Memory B cell (primary cell): Measurements from ENCODE around the gene CFAP100.

Experiments
- ATAC-seq: fragments of 150-1000 bp; cut with Tn5 transposase; 2 replicates; pipeline ENCODE4 v1.10.0; 2021; ENCODE audit warnings: low read depth, mild to moderate bottlenecking, moderate library complexity
- DNase-seq, 2 donors: peaks; one replicate each; pipeline ENCODE4 v3.0.0; 2022; ENCODE audit warnings: low spot score in 2 of 2
- H3K27ac Mint-ChIP-seq: one replicate; pipeline ENCODE4 v1.8.0; 2022; ENCODE audit warnings: mild to moderate bottlenecking, moderate library complexity, mixed read lengths
- H3K27me3 Mint-ChIP-seq: one replicate; pipeline ENCODE4 v1.8.0; 2022; ENCODE audit warnings: mixed read lengths
- H3K36me3 Mint-ChIP-seq: one replicate; pipeline ENCODE4 v1.8.0; 2022; ENCODE audit warnings: mild to moderate bottlenecking, mixed read lengths
- H3K4me1 Mint-ChIP-seq: one replicate; pipeline ENCODE4 v1.8.0; 2022; ENCODE audit warnings: mixed read lengths
- H3K4me3 Mint-ChIP-seq: one replicate; pipeline ENCODE4 v1.8.0; 2022; ENCODE audit warnings: mild to moderate bottlenecking, moderate library complexity, mixed read lengths
- H3K9me3 Mint-ChIP-seq: one replicate; pipeline ENCODE4 v1.8.0; 2022; ENCODE audit warnings: mixed read lengths

Gene CFAP100

DNA sequence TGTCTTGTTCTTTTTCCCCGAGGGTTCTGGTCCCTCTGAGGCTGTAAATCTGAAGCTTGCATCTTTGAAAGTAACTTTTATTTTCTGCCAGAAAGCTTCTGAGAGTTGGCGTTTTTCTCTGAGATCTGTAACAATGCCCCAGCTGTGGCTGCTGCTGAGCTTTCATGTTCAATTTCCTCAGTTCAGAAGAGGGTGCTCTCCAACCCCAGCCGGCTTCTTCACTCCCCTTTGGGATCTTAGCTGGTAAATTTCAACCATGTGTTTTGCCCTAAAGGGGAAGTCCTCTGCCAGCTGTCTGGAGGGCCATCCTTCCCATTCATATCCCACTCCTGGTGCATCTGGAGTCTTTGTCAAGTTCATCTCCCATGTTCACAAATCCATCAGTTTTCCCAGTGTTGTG lies 18.3 kb upstream of the CFAP100 start:
- Mint-ChIP-seq H3K36me3 (no peaks in the 10 kb centered on the region), H3K4me3 (no peak overlapping the region), H3K27ac (no peak overlapping the region), H3K9me3 (no peaks in the 10 kb centered on the region), H3K27me3 (peaks cover 18% of the 10 kb centered on the region), H3K4me1 (no peaks in the 10 kb centered on the region)
- DNase-seq (no peak), ATAC-seq (no peak)

DNA sequence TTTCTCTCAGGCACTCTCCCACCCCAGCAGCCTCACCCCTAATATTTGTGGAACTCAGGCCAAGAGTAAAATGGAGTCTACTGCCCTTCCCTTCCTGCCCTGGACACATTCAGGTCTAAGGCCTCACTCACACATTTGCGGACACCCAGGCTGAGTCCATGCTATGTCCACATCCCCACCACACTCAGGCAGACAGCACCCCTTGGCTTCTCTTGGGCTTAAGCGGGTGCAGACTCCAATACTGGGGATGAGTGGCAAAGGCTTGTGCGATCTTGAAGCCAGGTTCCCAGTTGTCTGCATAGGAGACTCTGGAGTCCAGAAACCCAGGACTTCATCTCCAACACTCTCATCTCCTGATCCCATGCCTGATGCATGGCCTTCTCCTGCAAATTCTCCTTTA lies 17.5 kb upstream of the CFAP100 start:
- DNase-seq (no peak), ATAC-seq (no peak)
- no peak overlapping the region for H3K27ac Mint-ChIP-seq
- H3K36me3 Mint-ChIP-seq, result no peaks in the 10 kb centered on the region
- H3K9me3 Mint-ChIP-seq, result no peaks in the 10 kb centered on the region
- H3K4me3 Mint-ChIP-seq, result no peak overlapping the region
- no peaks in the 10 kb centered on the region for H3K4me1 Mint-ChIP-seq
- peaks cover 13% of the 10 kb centered on the region for H3K27me3 Mint-ChIP-seq

- Mint-ChIP-seq H3K36me3 (no peaks in the 10 kb centered on the region), H3K4me3 (no peak overlapping the region), H3K9me3 (no peaks in the 10 kb centered on the region), H3K27ac (no peak overlapping the region), H3K4me1 (no peaks in the 10 kb centered on the region), H3K27me3 (peaks cover 15% of the 10 kb centered on the region)
- ATAC-seq, result no peak
- DNase-seq, result no peak
Measured at GRCh38 chr3:126378341-126378751, 16.4 kb upstream of the CFAP100 start.

DNA sequence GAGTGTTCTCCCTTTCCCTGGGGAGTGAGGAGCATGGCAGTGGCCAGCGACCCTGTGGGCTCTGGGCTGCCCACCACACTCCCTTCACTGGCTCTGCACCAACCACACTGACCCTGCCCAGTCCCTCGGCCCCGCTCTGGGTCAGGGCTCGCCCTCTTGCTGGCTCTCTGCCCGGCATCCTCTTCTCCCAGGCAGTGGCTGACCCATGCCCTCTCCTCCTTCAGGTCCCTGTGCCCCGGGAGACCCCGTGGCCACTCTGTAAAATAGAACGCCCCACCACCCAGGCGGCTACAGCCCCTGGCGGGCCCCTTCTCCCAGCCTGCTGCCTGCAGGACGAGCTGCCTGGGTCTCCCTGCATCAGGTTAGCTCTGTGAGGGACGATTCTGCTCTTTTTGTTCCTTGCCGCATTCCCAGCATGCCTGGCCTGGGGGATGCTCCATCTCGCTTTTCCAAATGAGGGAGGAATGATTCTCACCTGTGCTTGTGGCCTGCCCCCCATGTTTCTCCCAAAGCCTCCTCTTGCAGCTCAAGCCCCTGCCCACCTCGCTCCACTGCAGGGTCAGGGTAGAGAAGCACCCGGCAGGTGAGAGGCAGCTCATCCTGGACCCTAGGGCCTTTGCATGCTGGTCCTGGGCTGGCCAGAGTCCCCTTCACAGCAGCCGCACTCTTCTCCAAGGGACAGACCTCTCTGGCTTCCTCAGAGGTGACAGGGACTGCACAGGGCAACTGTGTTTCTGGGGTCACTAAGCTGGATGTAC lies 14.5 kb upstream of the CFAP100 start:
- Mint-ChIP-seq H3K36me3 (no peaks in the 10 kb centered on the region), H3K27me3 (peaks cover 18% of the 10 kb centered on the region), H3K27ac (no peak overlapping the region), H3K4me1 (no peaks in the 10 kb centered on the region), H3K9me3 (no peaks in the 10 kb centered on the region), H3K4me3 (no peak overlapping the region)
- ATAC-seq, result no peak
- no peak for DNase-seq

GRCh38 chr3:126381966-126382365 lies 12.7 kb upstream of the CFAP100 start:
- H3K9me3 Mint-ChIP-seq, result no peaks in the 10 kb centered on the region
- H3K27ac Mint-ChIP-seq, result no peak overlapping the region
- H3K4me3 Mint-ChIP-seq, result no peak overlapping the region
- no peak for DNase-seq
- peaks cover 23% of the 10 kb centered on the region for H3K27me3 Mint-ChIP-seq
- no peak for ATAC-seq
- H3K36me3 Mint-ChIP-seq, result no peaks in the 10 kb centered on the region
- H3K4me1 Mint-ChIP-seq, result no peaks in the 10 kb centered on the region

- Mint-ChIP-seq H3K27me3 (peaks cover 26% of the 10 kb centered on the region), H3K4me1 (peaks cover 9% of the 10 kb centered on the region), H3K27ac (peak overlapping the region; percentile 15), H3K9me3 (no peaks in the 10 kb centered on the region), H3K36me3 (no peaks in the 10 kb centered on the region), H3K4me3 (peak overlapping the region; percentile 57)
- ATAC-seq (peak; percentile 92), DNase-seq (peak; percentile 55 to 56)
Measured at GRCh38 chr3:126389112-126389793, 5.5 kb upstream of the CFAP100 start.

GRCh38 chr3:126389794-126390146 lies 4.9 kb upstream of the CFAP100 start:
- Mint-ChIP-seq H3K9me3 (no peaks in the 10 kb centered on the region), H3K4me1 (peaks cover 9% of the 10 kb centered on the region), H3K27me3 (peaks cover 24% of the 10 kb centered on the region), H3K4me3 (peak overlapping the region; percentile 57), H3K36me3 (no peaks in the 10 kb centered on the region), H3K27ac (peak overlapping the region; percentile 15)
- DNase-seq, result no peak
- ATAC-seq, result no peak

- H3K4me3 Mint-ChIP-seq, result no peak overlapping the region
- ATAC-seq, result no peak
- H3K4me1 Mint-ChIP-seq, result peaks cover 9% of the 10 kb centered on the region
- no peak for DNase-seq
- H3K27ac Mint-ChIP-seq, result no peak overlapping the region
- H3K27me3 Mint-ChIP-seq, result peaks cover 22% of the 10 kb centered on the region
- H3K36me3 Mint-ChIP-seq, result no peaks in the 10 kb centered on the region
- H3K9me3 Mint-ChIP-seq, result no peaks in the 10 kb centered on the region
Measured at GRCh38 chr3:126390201-126390600, 4.5 kb upstream of the CFAP100 start.

- ATAC-seq (no peak), DNase-seq (no peak)
- H3K9me3 Mint-ChIP-seq, result no peaks in the 10 kb centered on the region
- peaks cover 9% of the 10 kb centered on the region for H3K4me1 Mint-ChIP-seq
- H3K27ac Mint-ChIP-seq, result no peak overlapping the region
- no peak overlapping the region for H3K4me3 Mint-ChIP-seq
- H3K36me3 Mint-ChIP-seq, result no peaks in the 10 kb centered on the region
- H3K27me3 Mint-ChIP-seq, result peaks cover 22% of the 10 kb centered on the region
Measured at GRCh38 chr3:126390751-126391150, 4.0 kb upstream of the CFAP100 start.

- peaks cover 9% of the 10 kb centered on the region for H3K4me1 Mint-ChIP-seq
- no peak for ATAC-seq
- no peak overlapping the region for H3K4me3 Mint-ChIP-seq
- no peak for DNase-seq
- H3K27ac Mint-ChIP-seq, result no peak overlapping the region
- peaks cover 20% of the 10 kb centered on the region for H3K27me3 Mint-ChIP-seq
- H3K9me3 Mint-ChIP-seq, result no peaks in the 10 kb centered on the region
- no peaks in the 10 kb centered on the region for H3K36me3 Mint-ChIP-seq
Measured at GRCh38 chr3:126391631-126392030, 3.1 kb upstream of the CFAP100 start.

GRCh38 chr3:126392246-126392645 lies 2.5 kb upstream of the CFAP100 start:
- Mint-ChIP-seq H3K27me3 (peaks cover 20% of the 10 kb centered on the region), H3K36me3 (no peaks in the 10 kb centered on the region), H3K27ac (no peak overlapping the region), H3K4me1 (peaks cover 9% of the 10 kb centered on the region), H3K9me3 (no peaks in the 10 kb centered on the region), H3K4me3 (no peak overlapping the region)
- ATAC-seq (no peak), DNase-seq (no peak)

DNA sequence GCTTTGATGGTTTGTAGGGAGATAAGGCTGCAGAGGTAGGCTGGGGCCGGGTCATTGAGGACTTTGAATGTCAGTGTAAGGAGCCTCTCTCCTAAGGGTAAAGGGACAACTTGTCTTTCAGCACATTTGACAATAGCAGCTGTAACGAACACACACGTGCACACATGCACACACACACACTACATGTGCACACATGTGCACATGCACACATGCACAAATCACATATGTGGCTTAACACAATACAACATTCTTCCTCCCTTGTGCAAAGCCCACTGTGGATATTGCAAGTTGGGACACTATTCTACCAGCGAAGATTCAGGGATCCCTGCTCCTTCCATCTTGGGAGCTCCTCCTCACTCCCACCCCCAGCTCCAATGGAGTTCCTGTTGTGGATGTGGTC lies 1.1 kb upstream of the CFAP100 start:
- H3K4me3 Mint-ChIP-seq, result no peak overlapping the region
- H3K9me3 Mint-ChIP-seq, result no peaks in the 10 kb centered on the region
- H3K27ac Mint-ChIP-seq, result no peak overlapping the region
- ATAC-seq (no peak), DNase-seq (no peak)
- H3K27me3 Mint-ChIP-seq, result peaks cover 22% of the 10 kb centered on the region
- peaks cover 9% of the 10 kb centered on the region for H3K4me1 Mint-ChIP-seq
- H3K36me3 Mint-ChIP-seq, result no peaks in the 10 kb centered on the region

- H3K9me3 Mint-ChIP-seq, result peaks cover 3% of the 10 kb centered on the region
Measured at GRCh38 chr3:126394977-126395321, 240 bp downstream of the CFAP100 start.

DNA sequence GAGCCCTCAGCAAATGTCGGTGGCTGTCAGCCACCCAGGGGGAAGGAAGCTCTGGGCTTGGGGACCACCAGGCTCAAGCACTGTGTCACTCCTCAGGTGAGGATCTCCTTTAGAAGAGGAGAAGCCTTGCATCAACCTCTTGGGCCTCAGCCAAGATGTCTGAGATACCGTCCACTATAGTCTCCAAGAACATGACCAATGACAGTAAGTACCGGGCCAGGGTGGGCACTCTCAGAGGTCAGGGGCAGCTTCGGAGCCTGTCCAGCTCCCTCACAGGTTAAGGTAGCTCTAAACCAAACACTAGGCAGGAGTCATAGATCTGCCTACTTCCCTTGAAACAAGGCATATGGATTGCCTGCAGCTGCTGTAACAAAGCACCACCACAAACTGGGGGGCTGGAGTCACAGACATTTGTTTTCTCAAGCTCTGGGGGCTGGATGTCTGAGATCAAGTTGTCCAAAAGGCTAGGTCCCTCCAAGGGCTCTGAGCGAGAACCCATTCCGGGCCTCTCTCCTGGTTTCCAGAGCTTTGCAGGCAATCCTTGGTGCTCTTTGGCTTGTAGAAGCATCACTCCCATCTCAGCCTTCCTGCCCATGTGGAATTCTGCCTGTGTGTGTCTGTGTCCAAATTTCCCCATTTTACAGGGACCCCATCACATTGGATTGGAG lies 1.3 kb downstream of the CFAP100 start:
- Mint-ChIP-seq H3K27me3 (peaks cover 18% of the 10 kb centered on the region), H3K4me3 (no peak overlapping the region)
- ATAC-seq, result no peak

More at GRCh38 chr3:126394977-126395321, 240 bp downstream of the CFAP100 start:
- Mint-ChIP-seq H3K36me3 (no peaks in the 10 kb centered on the region), H3K4me1 (peaks cover 5% of the 10 kb centered on the region), H3K27ac (no peak overlapping the region), H3K27me3 (peaks cover 18% of the 10 kb centered on the region), H3K4me3 (no peak overlapping the region)
- ATAC-seq (no peak), DNase-seq (no peak)

More for the DNA sequence above, 1.3 kb downstream of the CFAP100 start:
- no peaks in the 10 kb centered on the region for H3K4me1 Mint-ChIP-seq
- peaks cover 4% of the 10 kb centered on the region for H3K9me3 Mint-ChIP-seq
- no peaks in the 10 kb centered on the region for H3K36me3 Mint-ChIP-seq
- H3K27ac Mint-ChIP-seq, result no peak overlapping the region
- DNase-seq, result no peak
